Chondrocyte (in vitro differentiated cells): Measurements from ENCODE around the gene NOS3. TPM values are rescaled to one million over a fixed set of nuclear protein-coding genes. Genes with fewer than 3 reads are reported as not detected.

Experiments
- DNase-seq: peaks from one replicate; pipeline ENCODE4 v3.0.0; 2021; ENCODE audit warnings: mixed read lengths, low spot score
- H3K27ac Mint-ChIP-seq: one replicate; pipeline ENCODE4 v1.8.0; 2021; ENCODE audit warnings: mild to moderate bottlenecking, moderate library complexity, mixed read lengths; ENCODE audit not compliant: unreplicated experiment
- H3K27me3 Mint-ChIP-seq: 2 replicates; pipeline ENCODE4 v1.8.0; 2021; ENCODE audit warnings: low read depth, mixed read lengths
- H3K36me3 Mint-ChIP-seq: 2 replicates; pipeline ENCODE4 v1.8.0; 2021; ENCODE audit warnings: low read depth, mixed read lengths
- H3K4me1 Mint-ChIP-seq: 2 replicates; pipeline ENCODE4 v1.8.0; 2021; ENCODE audit warnings: low read depth, mild to moderate bottlenecking, mixed read lengths
- H3K4me3 Mint-ChIP-seq: one replicate; pipeline ENCODE4 v1.8.0; 2021; ENCODE audit warnings: mild to moderate bottlenecking, moderate library complexity, mixed read lengths; ENCODE audit not compliant: unreplicated experiment
- H3K9me3 Mint-ChIP-seq: 2 replicates; pipeline ENCODE4 v1.8.0; 2021; ENCODE audit warnings: low read depth, mixed read lengths
- CTCF ChIP-seq: fragments of 200-600 bp; sonication (generic); IDR thresholded peaks from 2 replicates; pipeline ENCODE4 v1.5.0; 2021; ENCODE audit warnings: antibody characterized with exemption, mild to moderate bottlenecking, moderate library complexity
- total RNA-seq: library from RNA; stranded (reverse); gene quantifications from 3 replicates; pipeline ENCODE4 v1.2.1, GENCODE V29; 2021

Gene NOS3
- total RNA-seq, 1 donor from 2014 or later = not detected

DNA sequence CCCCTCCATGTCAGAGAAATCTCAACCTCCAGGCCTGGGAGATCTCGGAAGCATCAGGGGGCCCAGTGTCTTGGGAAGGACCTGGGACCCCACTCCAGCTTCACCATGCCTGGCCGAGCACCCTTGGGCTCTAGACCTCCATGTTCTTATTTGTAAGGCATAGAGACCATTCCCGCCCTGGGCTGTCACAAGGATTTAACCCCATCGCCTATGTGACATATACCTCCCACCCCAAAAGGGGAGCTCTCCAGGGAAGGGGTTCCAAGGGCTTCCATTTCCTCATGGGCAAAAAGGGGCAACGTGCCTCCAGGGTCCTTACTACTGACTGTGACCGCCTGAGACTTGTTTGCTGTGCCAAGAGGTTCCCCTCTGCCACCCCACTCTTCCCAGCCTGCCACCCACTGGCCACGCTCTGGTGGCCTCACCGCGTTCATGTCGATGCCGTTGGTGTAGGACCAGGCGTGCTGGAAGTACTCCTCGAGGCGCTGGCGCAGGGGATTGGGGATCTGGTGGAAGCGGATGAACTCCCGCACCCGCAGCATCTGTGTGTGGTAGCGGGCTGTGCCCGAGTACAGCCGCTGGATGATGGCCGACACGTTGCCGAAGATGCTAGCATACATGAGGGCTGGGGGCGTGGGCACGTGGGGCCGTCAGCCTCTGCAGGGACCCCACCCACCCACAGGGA is 40.2 kb upstream of the NOS3 start:
- Mint-ChIP-seq H3K27me3 (no peaks in the 10 kb centered on the region), H3K4me1 (peaks cover 10% of the 10 kb centered on the region), H3K27ac (no peak overlapping the region), H3K4me3 (no peak overlapping the region), H3K36me3 (no peaks in the 10 kb centered on the region), H3K9me3 (no peaks in the 10 kb centered on the region)
- peak; percentile 90 for DNase-seq
- no peak for TF ChIP-seq CTCF

DNA sequence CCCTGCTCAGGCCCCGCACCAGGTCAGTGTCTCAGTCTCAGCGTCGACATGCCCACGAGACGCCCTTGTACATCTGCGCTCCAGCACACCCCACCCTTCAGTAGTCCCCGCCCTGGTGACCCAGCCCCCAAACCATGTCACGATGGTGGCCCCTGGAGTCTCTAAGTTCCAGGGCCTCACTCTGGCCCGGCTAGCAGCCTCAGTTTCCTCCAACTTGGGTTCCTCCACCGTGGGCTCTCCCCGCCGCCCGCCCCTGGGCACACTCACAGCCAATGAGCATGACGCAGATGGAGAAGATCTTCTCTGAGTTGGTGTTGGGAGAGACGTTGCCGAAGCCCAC is 39.7 kb upstream of the NOS3 start:
- Mint-ChIP-seq H3K27ac (no peak overlapping the region), H3K27me3 (no peaks in the 10 kb centered on the region)
- no peak for TF ChIP-seq CTCF

DNA sequence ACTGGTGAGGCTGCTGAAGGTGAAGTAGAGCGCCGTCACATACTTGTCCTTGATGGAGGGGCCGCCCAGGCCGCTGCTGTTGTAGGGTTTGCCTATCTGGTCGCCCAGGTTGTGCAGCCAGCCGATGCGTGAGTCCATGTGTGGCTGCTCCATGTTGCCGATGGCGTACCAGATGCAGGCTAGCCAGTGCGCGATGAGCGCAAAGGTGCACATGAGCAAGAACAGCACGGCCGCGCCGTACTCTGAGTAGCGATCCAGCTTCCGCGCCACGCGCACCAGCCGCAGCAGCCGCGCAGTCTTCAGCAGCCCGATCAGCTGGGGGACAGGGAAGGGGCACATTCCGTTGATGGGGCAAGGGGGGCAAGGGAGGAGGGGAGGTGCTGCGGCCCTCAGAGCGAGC is 39.3 kb upstream of the NOS3 start:
- peaks cover 12% of the 10 kb centered on the region for H3K4me1 Mint-ChIP-seq
- no peak overlapping the region for H3K4me3 Mint-ChIP-seq
- peak; percentile 84 for DNase-seq

More for the DNA sequence above, 39.7 kb upstream of the NOS3 start:
- H3K4me3 Mint-ChIP-seq = no peak overlapping the region
- H3K4me1 Mint-ChIP-seq = peaks cover 12% of the 10 kb centered on the region
- no peaks in the 10 kb centered on the region for H3K9me3 Mint-ChIP-seq
- DNase-seq = no peak
- no peaks in the 10 kb centered on the region for H3K36me3 Mint-ChIP-seq

GRCh38 chr7:150952331-150953050 is 38.3 kb upstream of the NOS3 start:
- no peak overlapping the region for H3K4me3 Mint-ChIP-seq
- no peaks in the 10 kb centered on the region for H3K36me3 Mint-ChIP-seq
- peak; percentile 91 for DNase-seq
- no peak overlapping the region for H3K27ac Mint-ChIP-seq
- H3K4me1 Mint-ChIP-seq = peaks cover 12% of the 10 kb centered on the region
- no peak for TF ChIP-seq CTCF
- no peaks in the 10 kb centered on the region for H3K27me3 Mint-ChIP-seq
- no peaks in the 10 kb centered on the region for H3K9me3 Mint-ChIP-seq

More for the DNA sequence above, 39.3 kb upstream of the NOS3 start:
- Mint-ChIP-seq H3K9me3 (no peaks in the 10 kb centered on the region), H3K36me3 (no peaks in the 10 kb centered on the region), H3K27me3 (no peaks in the 10 kb centered on the region), H3K27ac (no peak overlapping the region)
- no peak for TF ChIP-seq CTCF

DNA sequence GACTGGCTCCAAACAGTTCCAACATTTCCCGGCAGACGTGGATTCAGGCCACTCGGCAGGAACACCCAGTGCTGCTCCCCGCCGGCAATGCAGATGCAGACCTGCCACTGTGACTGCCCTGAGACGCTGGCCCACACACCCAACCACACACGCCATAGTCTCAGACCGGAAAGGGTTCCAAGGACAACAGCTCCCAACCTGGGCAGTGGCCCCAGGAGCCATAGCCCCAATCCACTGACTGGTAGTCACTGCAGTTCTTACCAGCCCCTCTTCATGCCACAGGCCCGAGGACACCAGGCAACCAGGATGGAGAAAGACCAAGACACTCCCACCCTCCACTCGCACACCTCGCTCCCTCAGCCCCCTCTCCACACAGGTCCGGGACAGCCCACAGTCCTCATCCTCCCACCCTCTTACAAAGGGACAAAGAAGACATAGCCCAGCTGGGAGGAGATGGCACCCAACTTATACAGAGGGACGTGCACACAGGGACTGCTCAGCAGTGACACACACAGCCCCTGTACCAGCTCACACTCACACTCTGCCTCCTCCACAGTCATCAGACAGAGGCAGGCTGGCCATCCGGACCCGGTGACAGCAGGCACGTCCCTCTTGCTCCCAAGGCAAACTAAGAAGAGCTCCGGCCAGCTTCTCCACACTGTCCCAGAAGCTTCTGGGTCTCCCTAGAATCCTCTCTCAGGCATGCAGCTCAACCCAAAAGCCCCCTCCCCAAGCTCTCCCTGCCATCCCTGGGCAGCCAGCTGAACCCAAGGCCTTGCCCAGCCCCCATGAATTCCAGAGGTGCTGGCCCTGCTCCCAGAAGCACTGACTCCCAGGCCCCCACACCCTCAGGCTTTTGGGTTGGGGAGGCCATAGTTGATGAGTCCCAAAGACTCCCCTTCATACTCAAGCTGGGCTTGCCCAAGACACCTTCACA is 37.5 kb upstream of the NOS3 start:
- no peaks in the 10 kb centered on the region for H3K36me3 Mint-ChIP-seq
- no peaks in the 10 kb centered on the region for H3K27me3 Mint-ChIP-seq
- no peak overlapping the region for H3K27ac Mint-ChIP-seq
- TF ChIP-seq CTCF = no peak
- peaks cover 12% of the 10 kb centered on the region for H3K4me1 Mint-ChIP-seq
- no peaks in the 10 kb centered on the region for H3K9me3 Mint-ChIP-seq
- peak; percentile 78 for DNase-seq
- no peak overlapping the region for H3K4me3 Mint-ChIP-seq
